ENCODE measurements around the gene EHMT1.
A peak's percentile ranks its signal among the peaks of the same experiment; 100 is the strongest.

The EHMT1 gene

DNA sequence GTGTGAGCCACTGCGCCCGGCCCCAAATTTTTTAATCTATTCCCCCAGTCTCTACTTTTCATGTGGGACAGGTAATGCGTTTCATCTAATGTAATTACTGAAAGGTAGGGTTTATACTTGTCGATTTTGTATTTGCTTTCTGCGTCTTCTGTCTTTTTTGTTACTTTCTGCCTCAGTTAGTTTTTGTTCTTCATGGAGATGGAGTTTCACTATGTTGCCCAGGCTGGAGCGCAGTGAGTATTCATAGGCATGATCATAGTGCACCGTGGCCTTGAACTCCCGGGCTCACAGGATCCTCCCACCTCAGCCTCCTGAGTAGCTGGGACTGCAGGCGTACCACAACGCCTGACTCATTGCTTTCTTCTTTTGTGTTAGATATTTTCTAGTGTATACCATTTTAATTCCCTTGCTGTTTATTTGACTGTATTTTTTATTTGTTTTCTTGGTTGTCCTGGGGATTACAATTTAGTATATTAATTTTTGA lies 23.4 kb downstream of the EHMT1 start:
- DNase-seq (ENCODE audit: insufficient read length, low spot score) (no peak), FAIRE-seq (no peak)

DNA sequence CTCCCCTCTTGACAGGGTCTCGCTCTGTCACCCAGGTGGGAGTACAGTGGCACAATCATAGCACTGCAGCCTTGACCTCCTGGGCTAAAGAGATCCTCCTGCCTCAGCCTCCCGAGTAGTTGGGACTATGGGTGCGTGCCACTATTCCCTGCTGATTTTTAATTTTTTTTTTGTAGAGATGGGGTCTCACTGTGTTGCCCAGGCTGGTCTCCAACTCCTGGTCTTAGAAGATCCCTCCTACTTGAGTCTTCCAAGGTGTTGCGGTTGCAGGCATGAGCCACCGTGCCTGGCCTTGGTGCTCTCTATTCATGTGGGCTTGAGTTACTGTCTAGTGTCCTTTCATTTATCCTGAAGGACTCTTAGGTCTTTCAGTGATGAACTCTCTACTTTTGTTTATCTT lies 24.1 kb downstream of the EHMT1 start:
- DNase-seq (ENCODE audit: insufficient read length, low spot score) (no peak), FAIRE-seq (no peak)

DNA sequence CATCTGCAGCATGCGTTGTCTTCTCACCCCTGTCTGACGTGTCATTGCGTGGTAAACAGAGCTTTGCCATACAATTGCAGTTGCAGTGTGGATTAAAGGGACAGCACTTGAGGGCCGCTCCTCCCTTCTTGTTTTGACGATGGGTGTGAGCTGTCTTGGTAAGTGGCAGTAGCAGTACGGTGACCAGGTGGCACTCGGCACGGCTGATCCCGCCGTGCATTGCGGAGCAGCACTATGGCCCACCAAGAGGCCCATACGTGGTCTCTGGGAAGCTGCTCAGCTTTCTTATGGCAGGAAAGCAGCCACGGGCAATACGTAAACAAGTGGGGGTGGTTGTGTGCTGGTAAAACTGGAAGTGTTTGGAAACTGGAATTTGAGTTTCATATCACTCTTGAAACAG lies 25.1 kb downstream of the EHMT1 start:
- FAIRE-seq (no peak), DNase-seq (ENCODE audit: insufficient read length, low spot score) (no peak)

DNA sequence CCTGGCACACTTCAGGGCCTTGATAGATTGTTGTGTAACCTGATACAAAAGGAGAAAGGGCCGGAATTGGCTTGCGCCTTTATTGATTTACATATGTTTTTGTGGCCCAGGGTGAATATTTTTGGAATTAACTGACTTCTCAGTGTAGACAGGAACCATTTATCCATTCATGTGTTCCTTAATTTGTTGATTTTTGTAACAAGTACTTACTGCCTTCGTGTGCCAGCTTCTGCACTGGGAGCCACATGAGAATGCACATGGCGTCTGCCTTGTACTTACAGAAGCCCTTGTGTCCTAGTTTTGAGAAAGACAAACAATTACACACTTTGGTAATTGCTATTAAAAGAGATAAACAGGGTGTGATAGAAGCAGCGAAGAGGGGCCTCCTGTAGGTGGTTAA lies 26.4 kb downstream of the EHMT1 start:
- DNase-seq (ENCODE audit: insufficient read length, low spot score) (no peak), FAIRE-seq (no peak)

DNA sequence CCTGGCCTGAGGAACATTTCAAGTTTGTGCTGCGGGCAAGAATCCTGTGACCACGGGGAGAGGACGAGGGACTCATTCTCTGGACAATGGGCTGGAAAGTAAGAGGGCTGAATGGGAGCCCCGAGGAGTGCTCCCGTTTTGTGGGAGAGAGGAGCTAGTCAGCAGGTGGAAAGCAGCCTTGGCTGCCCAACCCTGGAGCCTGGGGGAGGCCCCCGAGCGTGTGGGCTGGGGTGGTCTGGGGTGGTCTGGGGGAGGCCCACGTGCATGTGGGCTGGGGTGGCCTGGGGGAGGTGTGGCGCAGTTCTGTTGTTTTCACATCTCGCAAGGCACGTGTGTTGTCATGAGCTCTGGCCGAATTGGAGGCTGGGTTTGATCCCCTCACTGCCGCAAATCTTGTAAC lies 27.5 kb downstream of the EHMT1 start:
- DNase-seq (ENCODE audit: insufficient read length, low spot score) (no peak), FAIRE-seq (no peak)

DNA sequence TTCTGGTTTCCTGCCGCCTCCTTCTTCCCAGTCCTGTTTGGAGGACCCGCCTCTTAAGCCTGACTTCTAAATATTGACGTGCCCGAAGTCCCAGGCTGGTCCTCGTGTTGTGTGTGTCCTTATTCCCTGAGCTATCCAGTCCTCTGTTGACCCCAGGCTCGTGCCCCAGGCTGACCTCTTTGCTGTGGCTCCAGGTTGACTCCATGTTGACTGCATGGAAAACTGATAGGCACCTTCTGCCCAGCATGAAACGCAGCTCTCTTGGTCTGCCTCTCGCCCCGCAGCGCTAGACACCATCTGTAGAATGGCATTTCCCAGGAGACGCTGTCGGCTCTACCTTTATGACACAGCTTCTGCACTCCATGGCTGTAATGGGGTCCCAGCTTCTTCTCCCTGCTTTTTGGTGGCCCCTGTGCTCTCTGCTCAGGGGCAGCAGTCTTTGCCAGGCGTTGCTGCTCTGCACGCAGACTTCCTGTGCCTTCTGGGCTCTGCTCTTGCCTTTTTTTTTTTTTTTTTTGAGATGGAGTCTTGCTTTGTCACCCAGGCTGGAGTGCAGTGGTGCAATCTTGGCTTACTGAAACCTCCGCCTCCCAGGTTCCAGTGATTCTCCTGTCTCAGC lies 28.4 kb downstream of the EHMT1 start:
- no peak for DNase-seq (ENCODE audit: insufficient read length, low spot score)
- FAIRE-seq = no peak

DNA sequence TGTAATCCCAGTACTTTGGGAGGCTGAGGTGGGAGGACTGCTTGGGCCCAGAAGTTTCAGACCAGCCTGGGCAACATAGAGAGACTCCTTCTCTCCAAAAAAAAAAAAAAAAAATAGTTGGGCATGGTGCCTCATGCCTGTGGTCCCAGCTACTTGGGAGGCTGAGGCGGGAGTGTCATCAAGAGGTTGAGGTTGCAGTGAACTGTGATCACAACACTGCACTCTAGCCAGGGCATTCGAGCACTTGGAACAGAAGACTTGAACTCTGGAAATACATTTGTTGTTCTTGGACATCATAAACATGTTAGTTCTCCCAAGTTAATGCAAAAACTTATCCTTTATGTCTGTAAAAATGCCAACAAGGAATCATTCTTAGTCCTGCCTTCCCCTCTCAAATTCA lies 29.6 kb downstream of the EHMT1 start:
- DNase-seq (ENCODE audit: insufficient read length, low spot score) (no peak), FAIRE-seq (no peak)

DNA sequence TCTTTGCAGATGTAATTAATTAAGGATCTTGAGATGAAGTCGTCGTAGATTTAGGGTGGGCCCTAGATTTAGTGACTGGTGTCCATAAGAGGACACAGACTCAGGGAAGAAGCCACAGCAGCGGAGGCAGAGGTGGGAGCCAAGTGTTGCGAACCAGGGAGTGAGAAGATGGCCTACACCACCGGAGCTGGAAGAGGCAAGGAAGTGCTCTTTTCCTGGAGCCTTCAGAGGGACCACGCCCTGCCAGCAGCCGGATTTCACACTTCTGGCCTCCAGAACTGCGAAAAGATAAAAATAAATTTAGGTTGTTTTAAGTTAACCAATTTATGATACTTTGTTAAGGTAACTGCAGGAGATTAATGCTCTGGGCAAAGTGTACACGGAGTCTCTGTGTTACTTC lies 30.7 kb downstream of the EHMT1 start:
- no peak for DNase-seq (ENCODE audit: insufficient read length, low spot score)
- no peak for FAIRE-seq

DNA sequence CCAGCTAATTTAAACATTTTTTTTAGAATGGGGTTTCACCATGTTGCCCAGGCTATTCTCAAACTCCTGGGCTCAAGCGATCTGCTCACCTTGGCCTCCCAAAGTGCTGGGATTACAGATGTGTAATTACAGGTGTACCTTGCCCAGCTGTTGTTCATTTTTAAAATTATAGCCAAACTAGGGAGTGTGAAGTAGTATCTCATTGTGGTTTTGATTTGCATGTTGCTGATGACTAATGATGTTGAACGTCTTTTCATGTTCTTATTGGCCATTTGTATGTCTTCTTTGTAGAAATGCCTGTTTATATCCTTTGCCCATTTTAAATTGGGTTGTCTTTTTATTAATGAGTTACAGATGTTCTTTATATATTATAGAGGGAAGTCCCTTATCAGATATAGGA lies 31.5 kb downstream of the EHMT1 start:
- FAIRE-seq (peak; percentile 18), DNase-seq (ENCODE audit: insufficient read length, low spot score) (no peak)

DNA sequence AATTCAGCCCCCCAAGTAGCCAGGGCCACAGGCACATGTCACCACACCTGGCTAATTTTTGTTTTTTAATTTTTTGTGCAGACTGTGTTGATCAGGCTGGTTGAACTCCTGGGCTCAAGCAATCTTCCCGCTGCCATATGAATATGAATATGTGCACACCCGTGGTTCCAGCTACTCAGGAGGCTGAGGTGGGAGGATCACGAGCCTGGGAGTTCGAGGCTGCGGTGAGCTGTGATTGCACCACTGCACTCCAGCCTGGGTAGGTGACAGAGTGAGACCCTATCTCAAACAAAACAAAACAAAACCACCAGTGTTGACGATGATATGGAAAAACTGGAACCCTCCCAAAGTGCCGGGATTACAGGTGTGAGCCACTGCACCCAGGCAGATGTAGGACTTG lies 32.0 kb downstream of the EHMT1 start:
- FAIRE-seq = no peak
- DNase-seq (ENCODE audit: insufficient read length, low spot score) = no peak

DNA sequence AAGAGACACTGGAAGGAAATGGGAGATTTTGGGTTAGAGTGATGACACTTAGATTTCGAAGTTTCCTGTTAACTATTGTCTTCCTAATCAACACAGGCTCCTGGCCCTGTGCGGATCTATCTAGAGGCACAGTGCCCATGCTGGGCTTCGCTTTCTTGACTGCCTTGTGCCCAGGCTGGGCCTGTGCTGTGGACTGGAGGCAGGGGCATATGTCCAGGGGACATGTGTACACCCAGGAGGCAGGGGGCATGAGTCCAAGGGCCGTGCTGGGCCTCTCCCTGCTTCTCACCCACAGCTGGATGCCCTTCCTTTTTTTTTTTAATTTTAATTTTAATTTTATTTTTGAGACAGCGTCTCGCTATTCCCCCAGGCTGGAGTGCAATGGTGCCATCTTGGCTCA lies 37.6 kb downstream of the EHMT1 start:
- DNase-seq (ENCODE audit: insufficient read length, low spot score) (no peak), FAIRE-seq (no peak)

DNA sequence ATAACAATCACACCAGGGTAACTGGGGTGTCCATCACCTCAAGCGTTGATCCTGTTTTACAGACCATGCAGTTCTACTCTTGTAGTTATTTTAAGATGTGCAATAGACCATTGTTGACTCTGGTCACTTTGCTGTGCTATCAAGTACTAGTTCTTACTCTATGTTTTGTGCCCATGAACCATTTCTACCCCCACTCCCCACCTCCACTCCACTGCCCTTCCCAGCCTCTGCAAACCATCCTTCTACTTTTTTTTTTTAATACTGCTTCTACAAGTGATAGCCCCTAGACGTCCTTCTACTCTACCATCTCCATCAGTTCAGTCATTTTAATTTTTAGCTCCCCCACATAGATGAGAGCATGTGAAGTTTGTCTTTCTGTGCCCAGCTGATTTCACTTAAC lies 38.8 kb downstream of the EHMT1 start:
- FAIRE-seq (no peak), DNase-seq (ENCODE audit: insufficient read length, low spot score) (no peak)

DNA sequence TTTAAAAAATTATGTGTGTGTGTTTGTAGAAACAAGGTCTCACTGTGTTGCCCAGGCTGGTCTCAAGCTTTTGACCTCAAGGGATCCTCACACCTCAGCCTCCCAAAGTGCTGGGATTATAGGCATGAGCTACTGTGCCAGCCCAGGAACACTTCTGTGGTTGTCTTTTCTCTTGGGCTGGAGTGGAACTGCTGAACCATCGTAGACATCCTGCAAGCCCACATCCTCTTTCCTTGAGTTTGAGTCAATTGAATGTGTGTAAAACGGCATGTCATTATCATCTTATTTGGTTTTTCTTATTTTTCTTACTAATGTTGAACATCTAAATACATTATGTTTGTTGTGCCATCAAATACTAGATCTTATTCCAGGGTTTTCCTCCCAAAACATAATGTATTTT lies 40.0 kb downstream of the EHMT1 start:
- FAIRE-seq (no peak), DNase-seq (ENCODE audit: insufficient read length, low spot score) (no peak)

DNA sequence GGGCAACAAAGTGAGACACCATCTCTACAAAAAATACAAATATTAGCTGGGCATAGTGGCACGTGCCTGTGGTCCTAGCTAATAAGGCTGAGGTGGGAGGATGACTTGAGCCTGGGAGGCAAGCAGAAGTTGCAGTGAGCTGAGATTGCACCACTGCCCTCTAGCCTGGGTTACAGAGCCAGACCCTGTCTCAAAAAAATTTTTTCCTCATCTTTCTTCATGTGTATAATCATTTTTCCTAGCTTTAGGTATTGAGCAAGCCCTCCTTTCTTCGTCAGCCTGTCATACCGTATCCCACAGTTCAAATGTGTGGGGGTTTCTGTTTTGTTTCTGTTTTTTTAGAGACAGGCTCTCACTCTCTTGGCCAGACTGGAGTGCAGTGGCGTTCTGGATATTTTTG lies 41.3 kb downstream of the EHMT1 start:
- FAIRE-seq (no peak), DNase-seq (ENCODE audit: insufficient read length, low spot score) (no peak)

DNA sequence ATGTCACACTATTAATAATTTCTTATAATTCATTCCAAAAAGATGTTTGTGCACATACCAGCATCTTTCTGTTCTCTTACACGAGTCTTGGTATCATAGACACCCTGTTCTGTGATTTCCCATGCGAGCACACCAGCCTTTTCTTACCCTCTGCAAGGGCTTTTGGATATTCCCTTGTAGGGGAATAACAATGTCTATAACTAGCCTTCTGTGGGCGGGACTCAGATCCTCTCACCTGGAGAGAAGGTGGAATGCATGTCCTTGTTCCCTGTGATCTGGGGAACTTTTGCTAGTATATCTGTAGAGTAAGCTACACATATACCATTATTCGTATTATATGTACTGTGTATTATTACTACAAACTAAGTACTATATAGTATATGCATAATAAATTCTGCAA lies 44.8 kb downstream of the EHMT1 start:
- no peak for FAIRE-seq
- no peak for DNase-seq (ENCODE audit: insufficient read length, low spot score)

DNA sequence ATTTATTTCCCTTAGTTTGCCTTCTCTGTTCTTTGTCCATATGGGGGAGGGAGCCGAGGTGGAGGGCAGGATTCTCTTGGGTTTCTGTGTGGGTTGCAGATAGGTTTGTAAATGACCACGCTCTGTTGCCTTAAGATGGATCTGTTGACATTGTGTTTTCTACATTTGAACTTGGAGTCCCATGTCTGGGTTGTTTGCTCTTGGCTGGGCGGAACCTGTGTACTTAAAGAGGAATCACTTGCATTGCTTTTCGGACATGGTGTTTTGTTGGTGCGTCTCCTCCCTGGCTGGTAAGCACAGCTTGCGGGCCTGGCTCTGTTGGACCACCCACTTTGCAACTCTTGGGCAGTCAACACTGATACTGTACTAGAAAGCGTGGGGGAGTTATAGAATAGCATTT lies 45.9 kb downstream of the EHMT1 start:
- DNase-seq (ENCODE audit: insufficient read length, low spot score) = no peak

DNA sequence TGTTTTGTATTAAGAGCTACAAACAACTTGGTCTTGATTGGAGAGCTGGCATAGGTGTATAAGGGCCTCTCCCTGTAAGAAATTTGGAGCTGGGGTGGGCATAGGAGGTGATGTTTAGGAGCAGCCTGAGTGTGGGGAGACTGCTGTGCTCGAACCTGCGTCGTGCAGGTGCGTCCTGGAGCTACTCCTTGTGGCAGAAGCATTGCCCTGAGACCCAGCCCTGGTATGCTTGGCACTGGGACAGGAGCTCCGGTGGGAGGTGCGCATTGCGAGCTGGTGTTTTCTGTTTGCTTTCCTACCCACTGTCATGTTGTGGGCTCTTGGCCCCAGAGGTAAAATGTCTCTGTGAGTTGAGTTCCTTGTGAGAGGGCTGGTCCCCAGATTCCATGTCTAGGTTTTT lies 46.4 kb downstream of the EHMT1 start:
- DNase-seq (ENCODE audit: insufficient read length, low spot score) = no peak
- no peak for FAIRE-seq

More for the DNA sequence above, 45.9 kb downstream of the EHMT1 start:
- no peak for FAIRE-seq

DNA sequence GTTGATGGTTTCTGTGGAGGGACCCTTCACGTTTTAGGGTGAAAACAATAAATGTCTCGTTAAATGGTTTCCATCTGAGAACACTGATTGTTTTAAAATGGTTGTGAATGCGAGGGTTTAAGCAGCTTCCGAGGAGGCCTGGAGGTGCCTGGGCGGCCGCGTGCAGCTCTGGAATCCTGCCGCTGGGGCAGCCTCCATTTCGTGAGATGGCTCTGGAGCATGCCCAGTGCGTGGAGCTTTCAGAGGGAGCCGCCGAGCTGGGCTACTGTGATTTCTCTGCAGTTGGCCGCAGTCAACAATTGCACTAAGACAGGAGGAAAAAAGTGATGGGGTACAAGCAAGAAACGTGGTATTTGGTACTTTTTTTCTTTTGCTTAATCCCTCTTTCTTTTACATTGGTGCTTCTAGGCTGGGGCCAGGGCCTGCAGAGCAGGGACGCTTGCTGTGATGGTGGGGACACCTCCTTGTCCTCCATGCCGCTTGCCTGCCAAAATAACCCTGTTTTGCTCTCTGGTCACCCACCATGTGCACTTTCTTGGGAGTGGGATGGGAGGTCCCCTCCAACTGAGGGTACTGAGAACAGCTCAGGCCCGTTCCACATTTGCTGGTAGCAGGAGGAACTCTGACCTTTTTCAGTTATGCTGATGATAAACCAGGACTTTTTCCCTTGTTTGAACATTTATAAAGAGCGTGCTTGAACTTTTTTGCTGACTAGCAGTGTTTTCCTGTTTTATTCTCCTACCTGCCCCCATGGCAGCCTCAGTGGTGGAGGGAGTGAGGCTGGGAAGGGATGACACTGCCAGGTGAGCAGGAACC lies 47.1 kb downstream of the EHMT1 start:
- FAIRE-seq (no peak), DNase-seq (ENCODE audit: insufficient read length, low spot score) (no peak)

DNA sequence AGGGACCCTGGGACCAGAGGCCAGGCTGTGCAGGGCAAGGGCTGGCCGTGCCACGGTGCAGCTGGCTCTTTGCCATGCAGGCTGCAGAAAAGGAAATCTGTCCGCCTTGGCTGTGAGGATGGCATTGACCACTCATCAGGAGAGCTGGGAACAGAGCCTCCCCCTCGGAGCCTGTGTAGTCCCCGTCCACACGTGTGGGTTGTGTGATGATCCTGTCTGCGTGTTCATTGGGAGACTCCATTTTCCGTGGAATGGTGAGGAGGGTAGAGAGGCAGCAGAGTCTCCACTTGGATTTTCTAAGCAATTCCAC lies 47.7 kb downstream of the EHMT1 start:
- no peak for FAIRE-seq

DNA sequence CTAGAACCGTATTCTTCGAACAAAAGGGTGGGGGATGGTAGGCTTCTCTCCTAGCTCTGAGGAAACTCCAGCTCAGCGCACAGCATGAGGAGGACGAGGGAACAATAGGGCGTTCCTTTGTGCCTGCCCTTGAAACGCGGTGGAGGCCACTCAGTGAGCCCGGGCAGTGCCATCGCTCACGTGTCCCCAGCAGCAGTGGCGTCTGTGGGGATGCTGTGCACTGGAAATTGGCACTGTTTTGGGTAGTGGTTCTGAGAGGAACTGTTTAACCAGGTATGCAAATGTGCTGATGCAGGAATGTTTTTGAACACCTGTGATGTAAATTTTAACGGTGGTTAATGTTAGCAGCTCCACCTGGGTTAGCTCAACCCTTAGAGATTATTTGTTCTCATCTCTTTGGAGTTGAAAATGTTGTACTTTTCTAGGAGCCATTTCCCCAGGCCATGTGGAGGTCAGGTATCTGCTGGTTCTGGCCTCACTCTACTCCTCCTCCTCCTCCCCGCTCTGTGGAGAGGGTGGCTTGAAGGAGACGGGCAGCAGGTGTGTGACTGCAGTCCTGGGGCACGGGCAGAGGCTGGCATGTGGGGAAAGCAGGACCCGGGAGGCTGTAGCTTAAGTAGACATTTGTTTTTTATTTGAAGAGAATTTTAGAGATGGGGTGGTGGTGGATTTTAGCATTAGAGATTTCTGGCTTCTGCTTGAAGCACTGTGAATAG lies 48.3 kb downstream of the EHMT1 start:
- DNase-seq (ENCODE audit: insufficient read length, low spot score) (no peak), FAIRE-seq (peak; percentile 33)

More for the DNA sequence above, 47.7 kb downstream of the EHMT1 start:
- no peak for DNase-seq (ENCODE audit: insufficient read length, low spot score)

DNA sequence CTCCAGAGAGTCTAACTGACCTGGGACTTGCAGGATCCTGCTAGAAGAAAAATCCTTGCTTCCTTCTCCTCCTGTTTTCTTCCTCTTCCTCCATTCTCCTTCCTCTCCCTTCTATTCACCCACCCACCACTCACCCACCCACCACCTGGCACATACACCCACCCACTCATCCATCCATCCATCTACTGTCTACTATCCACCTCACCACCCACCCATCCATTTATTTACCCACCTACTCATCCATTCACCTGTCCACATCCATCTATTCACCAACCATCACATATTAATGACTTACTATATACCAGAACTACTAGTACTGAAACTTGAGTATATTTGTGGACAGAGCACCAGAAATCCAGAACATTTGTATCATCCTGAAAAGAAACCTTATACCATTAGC lies 49.4 kb downstream of the EHMT1 start:
- FAIRE-seq (no peak), DNase-seq (ENCODE audit: insufficient read length, low spot score) (no peak)

DNA sequence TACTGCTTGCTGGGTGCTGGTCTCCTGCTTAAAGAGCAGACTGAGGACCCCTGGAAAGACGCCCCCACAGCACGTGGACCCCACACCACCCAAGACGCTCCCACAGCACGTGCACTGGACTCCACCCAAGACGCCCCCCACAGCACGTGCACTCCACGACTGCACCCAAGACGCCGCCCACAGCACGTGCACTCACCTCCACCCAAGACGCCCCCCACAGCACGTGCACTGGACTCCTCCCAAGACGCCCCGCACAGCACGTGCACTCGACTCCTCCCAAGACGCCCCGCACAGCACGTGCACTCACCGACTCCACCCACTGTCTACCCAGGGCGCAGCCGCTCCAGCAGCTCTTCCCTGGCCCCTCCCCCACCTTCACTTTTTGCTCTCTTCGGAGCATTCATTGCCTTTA lies 50.5 kb downstream of the EHMT1 start:
- FAIRE-seq = no peak
- DNase-seq (ENCODE audit: insufficient read length, low spot score) = no peak
